HG02763 (cell line): ENCODE data around the gene DPM3.
"Not testable (repeated sequence)": the region's sequence is repeated elsewhere in the genome, so short reads cannot be mapped to it uniquely, and the experiment has no call there.

Source experiments
- ATAC-seq: cut with Tn5 transposase; IDR thresholded peaks from one replicate; pipeline ENCODE4 v1.9.1; 2021; ENCODE audit warnings: mild to moderate bottlenecking, moderate library complexity; ENCODE audit not compliant: unreplicated experiment

Gene DPM3

GRCh38 chr1:155139895-155140629, at the start of gene DPM3:
TSS of gene DPM3 (minus strand) at chr1:155140531. CDS start at chr1:155140240, 291 bp downstream.
- ATAC-seq = peak; percentile 57

- not testable (repeated sequence) for ATAC-seq
These were observed 49.6 kb upstream of the DPM3 start for GRCh38 chr1:155189926-155190325.

- ATAC-seq = no peak
These were observed 47.9 kb upstream of the DPM3 start for GRCh38 chr1:155188268-155188667.

GRCh38 chr1:155187456-155187891, 47.1 kb upstream of the DPM3 start:
- ATAC-seq = no peak

- no peak for ATAC-seq
These were observed 46.6 kb upstream of the DPM3 start for GRCh38 chr1:155186794-155187455.

- no peak for ATAC-seq
These were observed 45.9 kb upstream of the DPM3 start for GRCh38 chr1:155186067-155186793.

- no peak for ATAC-seq
These were observed 45.4 kb upstream of the DPM3 start for GRCh38 chr1:155185783-155186066.

- ATAC-seq = peak; percentile 75
These were observed 44.8 kb upstream of the DPM3 start for GRCh38 chr1:155184835-155185782.

GRCh38 chr1:155184351-155184811, 44.0 kb upstream of the DPM3 start:
- no peak for ATAC-seq

- no peak for ATAC-seq
These were observed 43.5 kb upstream of the DPM3 start for GRCh38 chr1:155183775-155184221.

GRCh38 chr1:155182052-155182550, 41.8 kb upstream of the DPM3 start:
- no peak for ATAC-seq

- no peak for ATAC-seq
These were observed 41.2 kb upstream of the DPM3 start for GRCh38 chr1:155181371-155182051.

- no peak for ATAC-seq
These were observed 39.0 kb upstream of the DPM3 start for GRCh38 chr1:155179112-155180031.

- ATAC-seq = no peak
These were observed 38.2 kb upstream of the DPM3 start for GRCh38 chr1:155178441-155179111.

- no peak for ATAC-seq
These were observed 37.6 kb upstream of the DPM3 start for GRCh38 chr1:155177918-155178281.

- no peak for ATAC-seq
These were observed 37.0 kb upstream of the DPM3 start for GRCh38 chr1:155177192-155177917.

GRCh38 chr1:155176544-155177071, 36.3 kb upstream of the DPM3 start:
- no peak for ATAC-seq
